ENCODE results near the gene DMC1. TPM values are rescaled to one million over a fixed set of nuclear protein-coding genes. Genes with fewer than 3 reads are reported as not detected.

DMC1 gene
- total RNA-seq, 1 experiment from 2014 or later = 3.2 TPM

DNA sequence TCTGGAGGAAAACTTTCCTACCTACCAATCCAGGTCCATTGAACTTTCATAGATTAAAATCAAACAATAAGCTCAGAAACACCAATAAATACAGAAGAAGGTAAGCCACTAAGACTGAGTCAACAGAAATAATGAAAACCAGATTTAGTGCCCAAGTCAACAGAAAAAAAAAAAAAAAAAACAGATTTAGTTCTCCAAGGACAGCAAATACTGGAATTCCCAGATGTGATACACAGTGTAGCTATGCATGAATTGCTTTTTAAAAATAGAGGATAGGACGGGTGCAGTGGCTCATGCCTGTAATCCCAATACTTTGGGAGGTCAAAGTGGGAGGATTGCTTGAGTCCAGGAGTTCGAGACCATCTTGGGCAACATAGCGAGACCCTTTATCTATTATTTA is 15.7 kb downstream of the DMC1 start:
- ChIA-PET POLR2A (interaction anchor here (0.6 kb wide), 1 partner anchor 155 kb away, joined by 4 read pairs; no protein-coding TSS in a partner anchor), CTCF (no interaction called here)
- DNase-seq (ENCODE audit: low read depth, low spot score) (no peak), ATAC-seq (no peak)
- Histone ChIP-seq H3K9me3 (ENCODE audit: control insufficient read depth, insufficient read depth, low read depth, low read length) (no peaks in the 10 kb centered on the region), H3K4me1 (ENCODE audit: control insufficient read depth, insufficient read depth, low read length) (no peaks in the 10 kb centered on the region), H3K36me3 (ENCODE audit: control insufficient read depth, insufficient read depth, low read length) (no peaks in the 10 kb centered on the region), H3K27ac (ENCODE audit: low read length) (no peak overlapping the region), H3K27me3 (ENCODE audit: control insufficient read depth, insufficient read depth, low read length) (no peaks in the 10 kb centered on the region), H3K4me3 (ENCODE audit: low read depth in 2 of 2, low read length in 2 of 2) (no peak overlapping the region)
- intact Hi-C loops (cut with micrococcal nuclease; ENCODE audit: unreplicated experiment) = no loop called here
- TF ChIP-seq, protein P1, sequence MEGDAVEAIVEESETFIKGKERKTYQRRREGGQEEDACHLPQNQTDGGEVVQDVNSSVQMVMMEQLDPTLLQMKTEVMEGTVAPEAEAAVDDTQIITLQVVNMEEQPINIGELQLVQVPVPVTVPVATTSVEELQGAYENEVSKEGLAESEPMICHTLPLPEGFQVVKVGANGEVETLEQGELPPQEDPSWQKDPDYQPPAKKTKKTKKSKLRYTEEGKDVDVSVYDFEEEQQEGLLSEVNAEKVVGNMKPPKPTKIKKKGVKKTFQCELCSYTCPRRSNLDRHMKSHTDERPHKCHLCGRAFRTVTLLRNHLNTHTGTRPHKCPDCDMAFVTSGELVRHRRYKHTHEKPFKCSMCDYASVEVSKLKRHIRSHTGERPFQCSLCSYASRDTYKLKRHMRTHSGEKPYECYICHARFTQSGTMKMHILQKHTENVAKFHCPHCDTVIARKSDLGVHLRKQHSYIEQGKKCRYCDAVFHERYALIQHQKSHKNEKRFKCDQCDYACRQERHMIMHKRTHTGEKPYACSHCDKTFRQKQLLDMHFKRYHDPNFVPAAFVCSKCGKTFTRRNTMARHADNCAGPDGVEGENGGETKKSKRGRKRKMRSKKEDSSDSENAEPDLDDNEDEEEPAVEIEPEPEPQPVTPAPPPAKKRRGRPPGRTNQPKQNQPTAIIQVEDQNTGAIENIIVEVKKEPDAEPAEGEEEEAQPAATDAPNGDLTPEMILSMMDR (IDR thresholded peaks at IDR 0.05) = no peak
- TF ChIP-seq POLR2AphosphoS5 (IDR thresholded peaks at IDR 0.05; ENCODE audit: low read depth, low read length) (no peak), TCF7L2 (IDR thresholded peaks at IDR 0.05; ENCODE audit: low read depth, low read length) (no peak)
- TF ChIP-seq, protein P2, sequence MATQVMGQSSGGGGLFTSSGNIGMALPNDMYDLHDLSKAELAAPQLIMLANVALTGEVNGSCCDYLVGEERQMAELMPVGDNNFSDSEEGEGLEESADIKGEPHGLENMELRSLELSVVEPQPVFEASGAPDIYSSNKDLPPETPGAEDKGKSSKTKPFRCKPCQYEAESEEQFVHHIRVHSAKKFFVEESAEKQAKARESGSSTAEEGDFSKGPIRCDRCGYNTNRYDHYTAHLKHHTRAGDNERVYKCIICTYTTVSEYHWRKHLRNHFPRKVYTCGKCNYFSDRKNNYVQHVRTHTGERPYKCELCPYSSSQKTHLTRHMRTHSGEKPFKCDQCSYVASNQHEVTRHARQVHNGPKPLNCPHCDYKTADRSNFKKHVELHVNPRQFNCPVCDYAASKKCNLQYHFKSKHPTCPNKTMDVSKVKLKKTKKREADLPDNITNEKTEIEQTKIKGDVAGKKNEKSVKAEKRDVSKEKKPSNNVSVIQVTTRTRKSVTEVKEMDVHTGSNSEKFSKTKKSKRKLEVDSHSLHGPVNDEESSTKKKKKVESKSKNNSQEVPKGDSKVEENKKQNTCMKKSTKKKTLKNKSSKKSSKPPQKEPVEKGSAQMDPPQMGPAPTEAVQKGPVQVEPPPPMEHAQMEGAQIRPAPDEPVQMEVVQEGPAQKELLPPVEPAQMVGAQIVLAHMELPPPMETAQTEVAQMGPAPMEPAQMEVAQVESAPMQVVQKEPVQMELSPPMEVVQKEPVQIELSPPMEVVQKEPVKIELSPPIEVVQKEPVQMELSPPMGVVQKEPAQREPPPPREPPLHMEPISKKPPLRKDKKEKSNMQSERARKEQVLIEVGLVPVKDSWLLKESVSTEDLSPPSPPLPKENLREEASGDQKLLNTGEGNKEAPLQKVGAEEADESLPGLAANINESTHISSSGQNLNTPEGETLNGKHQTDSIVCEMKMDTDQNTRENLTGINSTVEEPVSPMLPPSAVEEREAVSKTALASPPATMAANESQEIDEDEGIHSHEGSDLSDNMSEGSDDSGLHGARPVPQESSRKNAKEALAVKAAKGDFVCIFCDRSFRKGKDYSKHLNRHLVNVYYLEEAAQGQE (IDR thresholded peaks at IDR 0.05; ENCODE audit: insufficient read depth in 1 of 2, low read depth in 2 of 2, low read length in 1 of 2) = no peak
- BruUV-seq (replicated peaks) = no TSS peak
- in situ Hi-C loops (cut with HindIII; ENCODE audit: low pct_unique_long_range_greater_than_20kb, low sequenced_read_pairs) = no loop called here

- no TSS peak for BruUV-seq (replicated peaks)
- DNase-seq (ENCODE audit: low read depth, low spot score) (no peak), ATAC-seq (no peak)
- Histone ChIP-seq H3K27ac (ENCODE audit: low read length) (no peak overlapping the region), H3K36me3 (ENCODE audit: control insufficient read depth, insufficient read depth, low read length) (no peaks in the 10 kb centered on the region), H3K27me3 (ENCODE audit: control insufficient read depth, insufficient read depth, low read length) (no peaks in the 10 kb centered on the region), H3K4me3 (ENCODE audit: low read depth in 2 of 2, low read length in 2 of 2) (no peak overlapping the region), H3K4me1 (ENCODE audit: control insufficient read depth, insufficient read depth, low read length) (no peaks in the 10 kb centered on the region), H3K9me3 (ENCODE audit: control insufficient read depth, insufficient read depth, low read depth, low read length) (no peaks in the 10 kb centered on the region)
- in situ Hi-C loops (cut with HindIII; ENCODE audit: low pct_unique_long_range_greater_than_20kb, low sequenced_read_pairs) (no loop called here), intact Hi-C loops (cut with micrococcal nuclease; ENCODE audit: unreplicated experiment) (no loop called here)
- POLR2A ChIA-PET = no interaction called here
- CTCF ChIA-PET = no interaction called here
- TF ChIP-seq, protein P2 (IDR thresholded peaks at IDR 0.05; ENCODE audit: insufficient read depth in 1 of 2, low read depth in 2 of 2, low read length in 1 of 2) = no peak
- TF ChIP-seq POLR2AphosphoS5 (IDR thresholded peaks at IDR 0.05; ENCODE audit: low read depth, low read length) (no peak), SIN3A (IDR thresholded peaks at IDR 0.05; ENCODE audit: borderline replicate concordance, insufficient read depth, low read depth, low read length) (no peak), TCF7L2 (IDR thresholded peaks at IDR 0.05; ENCODE audit: low read depth, low read length) (no peak)
- TF ChIP-seq, protein P1 (IDR thresholded peaks at IDR 0.05) = no peak
These were observed 20.7 kb downstream of the DMC1 start for GRCh38 chr22:38549101-38549894.
